Osteocyte (in vitro differentiated cells): ENCODE measurements around the gene NALCN. TPM values are rescaled to one million over a fixed set of nuclear protein-coding genes. Genes with fewer than 3 reads are reported as not detected.

ENCODE experiments used
- DNase-seq: peaks from one replicate; pipeline ENCODE4 v3.0.0; 2021; ENCODE audit warnings: mixed read lengths; ENCODE audit not compliant: unreplicated experiment; ENCODE audit errors: extremely low spot score
- H3K27ac Mint-ChIP-seq: one replicate; pipeline ENCODE4 v1.8.0; 2021; ENCODE audit warnings: mild to moderate bottlenecking, mixed read lengths; ENCODE audit not compliant: unreplicated experiment
- H3K27me3 Mint-ChIP-seq: one replicate; pipeline ENCODE4 v1.8.0; 2021; ENCODE audit warnings: mixed read lengths; ENCODE audit not compliant: unreplicated experiment
- H3K36me3 Mint-ChIP-seq: one replicate; pipeline ENCODE4 v1.8.0; 2021; ENCODE audit warnings: mixed read lengths; ENCODE audit not compliant: unreplicated experiment
- H3K4me1 Mint-ChIP-seq: one replicate; pipeline ENCODE4 v1.8.0; 2021; ENCODE audit warnings: mixed read lengths; ENCODE audit not compliant: unreplicated experiment
- H3K4me3 Mint-ChIP-seq: one replicate; pipeline ENCODE4 v1.8.0; 2021; ENCODE audit warnings: mild to moderate bottlenecking, moderate library complexity, mixed read lengths; ENCODE audit not compliant: unreplicated experiment
- H3K9me3 Mint-ChIP-seq: one replicate; pipeline ENCODE4 v1.8.0; 2021; ENCODE audit warnings: mixed read lengths; ENCODE audit not compliant: unreplicated experiment
- CTCF ChIP-seq: fragments of 200-600 bp; sonication (generic); IDR thresholded peaks from 2 replicates; pipeline ENCODE4 v1.5.0; 2021; ENCODE audit warnings: antibody characterized with exemption, mild to moderate bottlenecking, moderate library complexity
- total RNA-seq: library from RNA; stranded (reverse); gene quantifications from 2 replicates; pipeline ENCODE4 v1.2.1, GENCODE V29; 2021

NALCN gene
- total RNA-seq, 1 donor from 2014 or later = 58.8 TPM

DNA sequence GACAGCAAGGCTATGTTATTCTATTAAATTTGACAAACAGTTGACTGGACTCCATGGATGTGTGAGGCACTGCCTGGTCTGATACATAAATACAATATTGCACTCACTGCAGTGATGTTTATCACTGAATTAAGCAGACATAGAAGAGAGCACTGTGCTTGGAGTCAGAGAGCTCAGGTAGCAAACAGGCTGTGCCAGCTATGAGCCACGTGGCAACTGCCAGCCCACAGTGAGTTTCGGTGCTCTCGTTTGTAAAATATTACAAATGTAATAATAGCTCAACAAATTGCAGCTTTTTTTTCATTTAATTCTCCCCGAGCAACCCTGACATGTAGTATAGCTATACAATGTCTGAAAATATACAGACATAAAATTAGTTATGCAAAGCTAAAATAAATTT is 237.3 kb downstream of the NALCN start:
- Mint-ChIP-seq H3K27me3 (no peaks in the 10 kb centered on the region), H3K4me3 (no peak overlapping the region), H3K9me3 (no peaks in the 10 kb centered on the region), H3K4me1 (peaks cover 28% of the 10 kb centered on the region), H3K27ac (no peak overlapping the region), H3K36me3 (peaks cover 10% of the 10 kb centered on the region)
- no peak for DNase-seq
- TF ChIP-seq CTCF = no peak

- TF ChIP-seq CTCF = no peak
- Mint-ChIP-seq H3K27ac (peak overlapping the region; percentile 70), H3K27me3 (no peaks in the 10 kb centered on the region), H3K4me3 (peak overlapping the region; percentile 35), H3K36me3 (peaks cover 10% of the 10 kb centered on the region), H3K4me1 (peaks cover 28% of the 10 kb centered on the region), H3K9me3 (no peaks in the 10 kb centered on the region)
- DNase-seq = no peak
Measured at GRCh38 chr13:101178406-101178805, 237.9 kb downstream of the NALCN start.

- Mint-ChIP-seq H3K27ac (no peak overlapping the region), H3K4me3 (no peak overlapping the region), H3K4me1 (peaks cover 10% of the 10 kb centered on the region), H3K9me3 (peaks cover 15% of the 10 kb centered on the region), H3K27me3 (no peaks in the 10 kb centered on the region), H3K36me3 (peaks cover 19% of the 10 kb centered on the region)
- no peak for DNase-seq
- no peak for TF ChIP-seq CTCF
Measured at GRCh38 chr13:101170306-101170705, 246.0 kb downstream of the NALCN start.

DNA sequence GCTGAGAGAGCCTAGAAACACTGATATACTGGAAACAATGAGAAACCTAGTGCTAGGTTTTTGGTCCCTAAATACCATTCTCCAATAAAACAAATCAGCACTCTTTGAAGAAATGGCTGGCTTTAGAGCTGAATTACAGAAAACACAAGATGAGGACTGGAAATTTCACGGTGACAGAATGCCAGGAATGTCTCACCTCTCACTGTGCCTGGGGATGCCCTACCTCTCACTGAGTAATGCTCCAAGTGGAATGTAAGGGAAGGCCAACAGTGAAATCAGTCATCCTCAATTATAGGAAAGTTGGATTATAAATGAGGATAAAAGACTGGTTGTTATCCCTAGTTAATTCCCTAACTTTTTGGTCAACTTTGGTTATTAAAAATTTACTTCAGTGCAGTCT is 259.0 kb downstream of the NALCN start:
- Mint-ChIP-seq H3K27ac (no peak overlapping the region), H3K9me3 (peaks cover 4% of the 10 kb centered on the region), H3K36me3 (peaks cover 6% of the 10 kb centered on the region), H3K4me3 (no peak overlapping the region), H3K27me3 (no peaks in the 10 kb centered on the region), H3K4me1 (peaks cover 30% of the 10 kb centered on the region)
- DNase-seq = no peak
- no peak for TF ChIP-seq CTCF

GRCh38 chr13:101155920-101156319 is 260.4 kb downstream of the NALCN start:
- Mint-ChIP-seq H3K4me1 (peaks cover 43% of the 10 kb centered on the region), H3K36me3 (peaks cover 1% of the 10 kb centered on the region)
- peak; percentile 48 for TF ChIP-seq CTCF

More at GRCh38 chr13:101155920-101156319, 260.4 kb downstream of the NALCN start:
- no peak for DNase-seq
- no peaks in the 10 kb centered on the region for H3K9me3 Mint-ChIP-seq
- H3K27ac Mint-ChIP-seq = no peak overlapping the region
- H3K4me3 Mint-ChIP-seq = no peak overlapping the region
- H3K27me3 Mint-ChIP-seq = no peaks in the 10 kb centered on the region
